K562 (cell line): ENCODE results near the gene POU3F1. TPM values are rescaled to one million over a fixed set of nuclear protein-coding genes. Genes with fewer than 3 reads are reported as not detected.

Experiments used
- ATAC-seq: fragments of 200-7000 bp; cut with Tn5 transposase; 3 replicates; pipeline ENCODE4 v1.9.1; 2020; ENCODE audit warnings: moderate library complexity
- BruUV-seq: library from RNA; stranded (reverse); fragments of 400-500 nt; replicated peaks from 2 replicates; lab custom pipeline; 2021; lab: Mats Ljungman, UMichigan
- CTCF ChIA-PET: fragments of 300-600 bp; formaldehyde crosslinking; extraction: SDS; loops from one replicate; lab custom pipeline; 2021; ENCODE audit warnings: low intra/inter-chr PET ratio; lab: Yijun Ruan, JAX
- POLR2A ChIA-PET: fragments of 300-600, 350-650 bp; sonication (Branson Sonifier 250); formaldehyde crosslinking; extraction: SDS; loops from one replicate; lab custom pipeline; 2021; ENCODE audit warnings: antibody characterized with exemption, inconsistent platforms; lab: Yijun Ruan, JAX
- DNase-seq, 4 experiments: peaks; one replicate each; pipeline versions ENCODE4 v3.0.0 to v3.0.0-alpha.2; 2011 to 2018; ENCODE audit warnings: low spot score in 3 of 4, mixed read lengths in 3 of 4; ENCODE audit errors: extremely low read depth in 1 of 4
- FAIRE-seq: peaks from 2 replicates; lab custom pipeline; 2011; peaks lifted over from hg19 to GRCh38; lab: Jason Lieb, UNC
- H2AFZ ChIP-seq: 2 replicates; pipeline ENCODE4 v1.6.0; 2011; ENCODE audit warnings: low read depth, low read length, control low read depth, inconsistent platforms
- H3K27ac ChIP-seq: fragments of 200-600 bp; 3 replicates; pipeline ENCODE4 v1.8.0; 2011; ENCODE audit warnings: low read depth, mild to moderate bottlenecking, control low read depth, inconsistent platforms, low read length, moderate library complexity, mixed read lengths; ENCODE audit errors: extremely low read depth
- H3K27me3 ChIP-seq, 2 experiments: fragments of 300-600 bp in 1 of 2; 2 replicates in 1 of 2; 3 replicates in 1 of 2; pipeline versions ENCODE4 v1.6.0 to v1.8.0; 2011; ENCODE audit warnings: inconsistent platforms in 2 of 2, low read length in 2 of 2, mild to moderate bottlenecking in 1 of 2, mixed read lengths in 1 of 2, moderate library complexity in 1 of 2; ENCODE audit not compliant: control insufficient read depth in 2 of 2, insufficient read depth in 2 of 2
- H3K36me3 ChIP-seq: fragments of 300-600 bp; 3 replicates; pipeline ENCODE4 v1.8.0; 2011; ENCODE audit warnings: mild to moderate bottlenecking, low read length, inconsistent platforms; ENCODE audit not compliant: control insufficient read depth, insufficient read depth
- H3K4me1 ChIP-seq, 2 experiments: fragments of 200-600 bp in 1 of 2; replicated peaks in 1 of 2; 2 replicates in 1 of 2; 3 replicates in 1 of 2; pipeline versions ENCODE4 v1.5.1 to v1.8.0; 2011; ENCODE audit warnings: inconsistent platforms in 2 of 2, low read length in 2 of 2, mild to moderate bottlenecking in 1 of 2, mixed read lengths in 1 of 2, moderate library complexity in 1 of 2; ENCODE audit not compliant: control insufficient read depth in 2 of 2, insufficient read depth in 2 of 2
- H3K4me2 ChIP-seq: 2 replicates; pipeline ENCODE4 v1.6.1; 2011; ENCODE audit warnings: low read length, control low read depth, inconsistent platforms, mixed read lengths; ENCODE audit not compliant: insufficient read depth
- H3K4me3 ChIP-seq: fragments of 200-600 bp; sonication (generic), shearing (Covaris generic); 2 replicates; pipeline ENCODE4 v1.5.1; 2016; ENCODE audit warnings: control low read depth, inconsistent platforms
- H3K79me2 ChIP-seq: fragments of 200-600 bp; 3 replicates; pipeline ENCODE4 v1.8.0; 2011; ENCODE audit warnings: low read length, inconsistent platforms; ENCODE audit not compliant: control insufficient read depth, insufficient read depth
- H3K9ac ChIP-seq, 2 experiments: 2 replicates each; pipeline versions ENCODE4 v1.6.0 to v1.6.1; 2011; ENCODE audit warnings: low read depth in 2 of 2, low read length in 2 of 2, control low read depth in 1 of 2, inconsistent platforms in 1 of 2, mild to moderate bottlenecking in 1 of 2, mixed read lengths in 1 of 2; ENCODE audit not compliant: insufficient read depth in 1 of 2
- H3K9me1 ChIP-seq: one replicate; pipeline ENCODE4 v1.6.0; 2011; ENCODE audit warnings: inconsistent platforms, mild to moderate bottlenecking, low read length, moderate library complexity; ENCODE audit not compliant: control insufficient read depth, insufficient read depth
- H3K9me3 ChIP-seq: replicated peaks from 2 replicates; pipeline ENCODE4 v1.5.1; 2011; ENCODE audit warnings: low read depth, low read length, inconsistent platforms; ENCODE audit not compliant: control insufficient read depth, insufficient read depth
- H4K20me1 ChIP-seq: replicated peaks from 2 replicates; pipeline ENCODE4 v1.6.1; 2011; ENCODE audit warnings: low read length, inconsistent platforms, mixed read lengths; ENCODE audit not compliant: control insufficient read depth, insufficient read depth
- CUX1 ChIP-seq: fragments of 200-800 bp; sonication (Bioruptor generic); IDR thresholded peaks from 2 replicates; pipeline ENCODE4 v1.6.1; 2016; ENCODE audit warnings: missing genetic modification characterization, missing compliant biosample characterization
- EP400 ChIP-seq: fragments of 450-650 bp; IDR thresholded peaks from 2 replicates; pipeline ENCODE4 v1.6.1; 2017; ENCODE audit warnings: antibody characterized with exemption, mild to moderate bottlenecking, moderate library complexity
- EZH2 ChIP-seq: IDR thresholded peaks from 2 replicates; pipeline ENCODE4 v1.6.1; 2012; ENCODE audit warnings: low read depth, mild to moderate bottlenecking, inconsistent platforms, low read length, borderline replicate concordance
- FOXK2 ChIP-seq, 2 experiments: fragments of 450-650 bp; IDR thresholded peaks in 1 of 2; conservative IDR thresholded peaks in 1 of 2; 2 replicates each; pipeline ENCODE4 v1.6.1; 2016; ENCODE audit warnings: low read depth in 2 of 2, mild to moderate bottlenecking in 1 of 2
- HDAC6 ChIP-seq: IDR thresholded peaks from 2 replicates; pipeline ENCODE4 v1.6.1; 2012; ENCODE audit warnings: low read depth, mild to moderate bottlenecking, control low read depth, inconsistent platforms, low read length, moderate library complexity
- KLF10 ChIP-seq: fragments of 250-450 bp; sonication (Bioruptor Pico); IDR thresholded peaks from 2 replicates; pipeline ENCODE4 v1.6.1; 2021; ENCODE audit warnings: matching md5 sums
- L3MBTL2 ChIP-seq: fragments of 450-650 bp; IDR thresholded peaks from 2 replicates; pipeline ENCODE4 v1.6.1; 2016; ENCODE audit warnings: mild to moderate bottlenecking, moderate library complexity
- REST ChIP-seq, 2 experiments: fragments of 450-650 bp; formaldehyde crosslinking in 1 of 2; IDR thresholded peaks; 2 replicates each; pipeline versions ENCODE4 v1.4.0 to v1.6.1; 2014 to 2020; ENCODE audit warnings: mild to moderate bottlenecking in 2 of 2, borderline replicate concordance in 1 of 2, low read depth in 1 of 2
- TARDBP ChIP-seq: fragments of 450-650 bp; IDR thresholded peaks from 2 replicates; pipeline ENCODE4 v1.6.1; 2016
- ZSCAN32 ChIP-seq: fragments of 450-650 bp; formaldehyde crosslinking; IDR thresholded peaks from 2 replicates; pipeline ENCODE4 v1.4.0; 2020; ENCODE audit warnings: mild to moderate bottlenecking, moderate library complexity
- WGBS: fragments of 100-300 bp; shearing (Covaris generic); methylation state at CpG from one replicate; pipeline ENCODE4 v1.1.6; 2016; ENCODE audit warnings: low coverage, mixed read lengths; ENCODE audit not compliant: insufficient coverage; ENCODE audit errors: missing lambda C conversion rate; 5-methylcytosine and 5-hydroxymethylcytosine counted together
- in situ Hi-C: fragments of 300-500 bp; cut with MboI; formaldehyde crosslinking; loops from 4 replicates; pipeline ENCODE4 v1.15.0; 2018; ENCODE audit warnings: inconsistent platforms, mixed read lengths
- intact Hi-C: fragments of 100-400 bp; cut with micrococcal nuclease; formaldehyde crosslinking; loops from 2 replicates; pipeline ENCODE4 v1.14.2; 2022
- polyA plus RNA-seq, 8 experiments: library from polyadenylated mRNA; depleted of rRNA in 4 of 8; stranded (reverse) in 5 of 8; unstranded in 3 of 8; fragments of >200 nt; fragmentation: Nextera tagmentation in 2 of 8; fragmentation: Illumina TruSeq in 1 of 8; extraction: Ambion mirVana in 2 of 8; extraction: Trizol in 1 of 8; gene quantifications; 2 replicates each; pipeline versions ENCODE4 v1.2.1 to v1.2.3, GENCODE V29; 2011 to 2014; ENCODE audit warnings: inconsistent platforms in 1 of 8, missing spikeins in 1 of 8
- total RNA-seq, 7 experiments: library from RNA; depleted of rRNA in 6 of 7; stranded (reverse); fragments of >200 nt in 6 of 7; fragmentation: Illumina TruSeq in 2 of 7; extraction: Trizol in 2 of 7; gene quantifications; 2 replicates each; pipeline versions ENCODE4 v1.2.1 to v1.2.3, GENCODE V29; 2011 to 2021; ENCODE audit warnings: low replicate concordance in 1 of 7

POU3F1 gene
- total and polyA plus RNA-seq, 9 of the 15 experiments (the other 6 are each of a cell fraction or from before 2014, with no cell fraction given): 0.09 TPM; not detected in 8

DNA sequence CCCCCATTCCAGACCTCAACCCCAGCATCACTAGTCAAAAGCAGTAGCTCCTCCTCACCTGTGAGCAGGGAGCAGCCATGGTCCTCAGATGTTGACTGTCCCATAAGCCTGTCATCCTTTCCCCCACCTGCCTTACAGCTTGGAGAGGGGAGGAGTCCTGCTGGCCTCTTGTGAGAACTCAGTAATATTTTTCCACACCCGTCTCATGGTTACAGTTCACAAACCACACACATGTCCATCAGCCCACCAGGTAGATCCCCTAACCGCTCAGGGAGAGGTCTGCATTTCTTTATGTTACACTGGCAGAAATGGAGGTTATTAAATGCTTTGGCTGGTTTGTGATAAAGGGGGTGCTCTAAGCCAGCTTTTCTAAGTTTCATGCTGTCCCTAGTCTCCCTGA lies 26.3 kb upstream of the POU3F1 start:
- Histone ChIP-seq H3K4me2 (no peak overlapping the region), H3K36me3 (no peaks in the 10 kb centered on the region), H3K27ac (no peak overlapping the region), H3K27me3 (peaks cover 12 to 49% of the 10 kb centered on the region in 2 experiments; a peak in 4 of 5 replicates), H3K9ac (no peak overlapping the region), H4K20me1 (peaks cover 20% of the 10 kb centered on the region), H3K9me1 (no peaks in the 10 kb centered on the region), H2AFZ (no peak overlapping the region), H3K9me3 (no peaks in the 10 kb centered on the region), H3K79me2 (no peaks in the 10 kb centered on the region), H3K4me3 (no peak overlapping the region), H3K4me1 (peaks cover 0 to 11% of the 10 kb centered on the region in 2 experiments; a peak in 2 of 5 replicates)
- BruUV-seq: no TSS peak
- FAIRE-seq (no peak), ATAC-seq (no peak), DNase-seq (no peak)
- ChIA-PET POLR2A (interaction anchor here (0.8 to 1.2 kb wide), 5 partner anchors 10 to 28 kb away, joined by 3 to 5 read pairs (median 4); no protein-coding TSS in a partner anchor), CTCF (no interaction called here)
- WGBS: 3% methylated on average over 2 of the region's 2 CpGs
- in situ Hi-C loops (no loop called here), intact Hi-C loops (loop anchor here (5.0 kb wide), 1 partner anchor 36 kb away; no protein-coding TSS in a partner anchor)
- TF ChIP-seq CUX1 (CRISPR knock-in tag) (no peak), REST (IDR thresholded peaks at IDR 0.05; ENCODE audit: borderline replicate concordance) (no peak), REST (CRISPR knock-in tag; IDR thresholded peaks at IDR 0.05; ENCODE audit: low read depth) (no peak), KLF10 (CRISPR knock-in tag) (no peak), EP400 (no peak), FOXK2 (conservative IDR thresholded peaks at IDR 0.05 in 1 of 2, IDR thresholded peaks at IDR 0.05 in 1 of 2; ENCODE audit: low read depth in 2 of 2) (no peak), L3MBTL2 (no peak), HDAC6 (no peak), TARDBP (no peak), EZH2 (no peak), ZSCAN32 (no peak)
